K562 (cell line): Measurements from ENCODE around the gene KLF5. TPM values are rescaled to one million over a fixed set of nuclear protein-coding genes. Genes with fewer than 3 reads are reported as not detected.

Experiments
- ATAC-seq: fragments of 200-7000 bp; cut with Tn5 transposase; 3 replicates; pipeline ENCODE4 v1.9.1; 2020; ENCODE audit warnings: moderate library complexity
- BruUV-seq: library from RNA; stranded (reverse); fragments of 400-500 nt; replicated peaks from 2 replicates; lab custom pipeline; 2021; lab: Mats Ljungman, UMichigan
- CTCF ChIA-PET: fragments of 300-600 bp; formaldehyde crosslinking; extraction: SDS; loops from one replicate; lab custom pipeline; 2021; ENCODE audit warnings: low intra/inter-chr PET ratio; lab: Yijun Ruan, JAX
- POLR2A ChIA-PET: fragments of 300-600, 350-650 bp; sonication (Branson Sonifier 250); formaldehyde crosslinking; extraction: SDS; loops from one replicate; lab custom pipeline; 2021; ENCODE audit warnings: antibody characterized with exemption, inconsistent platforms; lab: Yijun Ruan, JAX
- DNase-seq, 4 experiments: peaks; one replicate each; pipeline versions ENCODE4 v3.0.0 to v3.0.0-alpha.2; 2011 to 2018; ENCODE audit warnings: low spot score in 3 of 4, mixed read lengths in 3 of 4; ENCODE audit errors: extremely low read depth in 1 of 4
- FAIRE-seq: peaks from 2 replicates; lab custom pipeline; 2011; peaks lifted over from hg19 to GRCh38; lab: Jason Lieb, UNC
- H2AFZ ChIP-seq: 2 replicates; pipeline ENCODE4 v1.6.0; 2011; ENCODE audit warnings: low read depth, low read length, control low read depth, inconsistent platforms
- H3K27ac ChIP-seq: fragments of 200-600 bp; 3 replicates; pipeline ENCODE4 v1.8.0; 2011; ENCODE audit warnings: low read depth, mild to moderate bottlenecking, control low read depth, inconsistent platforms, low read length, moderate library complexity, mixed read lengths; ENCODE audit errors: extremely low read depth
- H3K27me3 ChIP-seq, 2 experiments: fragments of 300-600 bp in 1 of 2; 2 replicates in 1 of 2; 3 replicates in 1 of 2; pipeline versions ENCODE4 v1.6.0 to v1.8.0; 2011; ENCODE audit warnings: inconsistent platforms in 2 of 2, low read length in 2 of 2, mild to moderate bottlenecking in 1 of 2, mixed read lengths in 1 of 2, moderate library complexity in 1 of 2; ENCODE audit not compliant: control insufficient read depth in 2 of 2, insufficient read depth in 2 of 2
- H3K36me3 ChIP-seq: fragments of 300-600 bp; 3 replicates; pipeline ENCODE4 v1.8.0; 2011; ENCODE audit warnings: mild to moderate bottlenecking, low read length, inconsistent platforms; ENCODE audit not compliant: control insufficient read depth, insufficient read depth
- H3K4me1 ChIP-seq, 2 experiments: fragments of 200-600 bp in 1 of 2; replicated peaks in 1 of 2; 2 replicates in 1 of 2; 3 replicates in 1 of 2; pipeline versions ENCODE4 v1.5.1 to v1.8.0; 2011; ENCODE audit warnings: inconsistent platforms in 2 of 2, low read length in 2 of 2, mild to moderate bottlenecking in 1 of 2, mixed read lengths in 1 of 2, moderate library complexity in 1 of 2; ENCODE audit not compliant: control insufficient read depth in 2 of 2, insufficient read depth in 2 of 2
- H3K4me2 ChIP-seq: 2 replicates; pipeline ENCODE4 v1.6.1; 2011; ENCODE audit warnings: low read length, control low read depth, inconsistent platforms, mixed read lengths; ENCODE audit not compliant: insufficient read depth
- H3K4me3 ChIP-seq: fragments of 200-600 bp; sonication (generic), shearing (Covaris generic); 2 replicates; pipeline ENCODE4 v1.5.1; 2016; ENCODE audit warnings: control low read depth, inconsistent platforms
- H3K79me2 ChIP-seq: fragments of 200-600 bp; 3 replicates; pipeline ENCODE4 v1.8.0; 2011; ENCODE audit warnings: low read length, inconsistent platforms; ENCODE audit not compliant: control insufficient read depth, insufficient read depth
- H3K9ac ChIP-seq, 2 experiments: 2 replicates each; pipeline versions ENCODE4 v1.6.0 to v1.6.1; 2011; ENCODE audit warnings: low read depth in 2 of 2, low read length in 2 of 2, control low read depth in 1 of 2, inconsistent platforms in 1 of 2, mild to moderate bottlenecking in 1 of 2, mixed read lengths in 1 of 2; ENCODE audit not compliant: insufficient read depth in 1 of 2
- H3K9me1 ChIP-seq: one replicate; pipeline ENCODE4 v1.6.0; 2011; ENCODE audit warnings: inconsistent platforms, mild to moderate bottlenecking, low read length, moderate library complexity; ENCODE audit not compliant: control insufficient read depth, insufficient read depth
- H3K9me3 ChIP-seq: replicated peaks from 2 replicates; pipeline ENCODE4 v1.5.1; 2011; ENCODE audit warnings: low read depth, low read length, inconsistent platforms; ENCODE audit not compliant: control insufficient read depth, insufficient read depth
- H4K20me1 ChIP-seq: replicated peaks from 2 replicates; pipeline ENCODE4 v1.6.1; 2011; ENCODE audit warnings: low read length, inconsistent platforms, mixed read lengths; ENCODE audit not compliant: control insufficient read depth, insufficient read depth
- SP1 ChIP-seq: sonication (generic); formaldehyde crosslinking; IDR thresholded peaks from 2 replicates; pipeline ENCODE4 v1.8.1; 2022; ENCODE audit warnings: mild to moderate bottlenecking, missing genetic modification reagents
- ZNF717 ChIP-seq: fragments of 250-450 bp; sonication (Bioruptor Pico); IDR thresholded peaks from 2 replicates; pipeline ENCODE4 v1.5.0; 2021
- WGBS: fragments of 100-300 bp; shearing (Covaris generic); methylation state at CpG from one replicate; pipeline ENCODE4 v1.1.6; 2016; ENCODE audit warnings: low coverage, mixed read lengths; ENCODE audit not compliant: insufficient coverage; ENCODE audit errors: missing lambda C conversion rate; 5-methylcytosine and 5-hydroxymethylcytosine counted together
- in situ Hi-C: fragments of 300-500 bp; cut with MboI; formaldehyde crosslinking; loops from 4 replicates; pipeline ENCODE4 v1.15.0; 2018; ENCODE audit warnings: inconsistent platforms, mixed read lengths
- intact Hi-C: fragments of 100-400 bp; cut with micrococcal nuclease; formaldehyde crosslinking; loops from 2 replicates; pipeline ENCODE4 v1.14.2; 2022
- polyA plus RNA-seq, 8 experiments: library from polyadenylated mRNA; depleted of rRNA in 4 of 8; stranded (reverse) in 5 of 8; unstranded in 3 of 8; fragments of >200 nt; fragmentation: Nextera tagmentation in 2 of 8; fragmentation: Illumina TruSeq in 1 of 8; extraction: Ambion mirVana in 2 of 8; extraction: Trizol in 1 of 8; gene quantifications; 2 replicates each; pipeline versions ENCODE4 v1.2.1 to v1.2.3, GENCODE V29; 2011 to 2014; ENCODE audit warnings: inconsistent platforms in 1 of 8, missing spikeins in 1 of 8
- total RNA-seq, 7 experiments: library from RNA; depleted of rRNA in 6 of 7; stranded (reverse); fragments of >200 nt in 6 of 7; fragmentation: Illumina TruSeq in 2 of 7; extraction: Trizol in 2 of 7; gene quantifications; 2 replicates each; pipeline versions ENCODE4 v1.2.1 to v1.2.3, GENCODE V29; 2011 to 2021; ENCODE audit warnings: low replicate concordance in 1 of 7
- TF ChIP-seq, protein P1 (sequence below): fragments of 450-650 bp; conservative IDR thresholded peaks from 2 replicates; pipeline ENCODE4 v1.6.1; 2016; ENCODE audit warnings: missing genetic modification characterization, low read depth, mild to moderate bottlenecking, control low read depth, missing compliant biosample characterization
- TF ChIP-seq, protein P2 (sequence below): fragments of 250-450 bp; sonication (Bioruptor Pico); IDR thresholded peaks from 2 replicates; pipeline ENCODE4 v1.8.0; 2022; ENCODE audit warnings: inconsistent platforms
- TF ChIP-seq, protein P3 (sequence below): fragments of 450-650 bp; IDR thresholded peaks from 2 replicates; pipeline ENCODE4 v1.6.1; 2018; ENCODE audit warnings: mild to moderate bottlenecking, low read depth; ENCODE audit not compliant: partially characterized antibody

The KLF5 gene
- total and polyA plus RNA-seq, 9 of the 15 experiments (the other 6 are each of a cell fraction or from before 2014, with no cell fraction given): 0.17 to 1.0 (median 0.36) TPM

DNA sequence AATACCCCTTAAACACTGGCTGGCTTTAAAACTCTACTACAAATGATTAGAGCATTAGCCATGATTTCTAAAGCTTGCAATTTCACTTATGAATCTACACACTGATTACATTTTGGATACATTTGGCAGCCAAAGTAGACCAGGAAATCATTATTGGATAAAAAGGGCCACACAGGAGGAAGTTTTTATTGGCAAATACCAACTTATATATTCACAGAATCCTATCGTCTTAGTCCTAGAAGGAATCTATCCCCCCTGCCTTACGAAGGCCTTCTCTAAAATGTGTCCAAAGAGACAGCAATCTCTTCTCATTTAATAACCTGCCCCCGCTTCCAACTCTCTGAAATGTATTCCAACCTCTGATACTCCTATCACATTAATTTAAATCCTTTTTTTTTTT, 52.5 kb downstream of the KLF5 start:
- BruUV-seq: no TSS peak
- no peaks in the 10 kb centered on the region for H3K4me1 ChIP-seq
- H3K9me3 ChIP-seq: no peaks in the 10 kb centered on the region
- ATAC-seq: no peak
- intact Hi-C loops (no loop called here), in situ Hi-C loops (no loop called here)
- H2AFZ ChIP-seq: no peak overlapping the region
- no peak overlapping the region for H3K4me2 ChIP-seq
- TF ChIP-seq, protein P1, sequence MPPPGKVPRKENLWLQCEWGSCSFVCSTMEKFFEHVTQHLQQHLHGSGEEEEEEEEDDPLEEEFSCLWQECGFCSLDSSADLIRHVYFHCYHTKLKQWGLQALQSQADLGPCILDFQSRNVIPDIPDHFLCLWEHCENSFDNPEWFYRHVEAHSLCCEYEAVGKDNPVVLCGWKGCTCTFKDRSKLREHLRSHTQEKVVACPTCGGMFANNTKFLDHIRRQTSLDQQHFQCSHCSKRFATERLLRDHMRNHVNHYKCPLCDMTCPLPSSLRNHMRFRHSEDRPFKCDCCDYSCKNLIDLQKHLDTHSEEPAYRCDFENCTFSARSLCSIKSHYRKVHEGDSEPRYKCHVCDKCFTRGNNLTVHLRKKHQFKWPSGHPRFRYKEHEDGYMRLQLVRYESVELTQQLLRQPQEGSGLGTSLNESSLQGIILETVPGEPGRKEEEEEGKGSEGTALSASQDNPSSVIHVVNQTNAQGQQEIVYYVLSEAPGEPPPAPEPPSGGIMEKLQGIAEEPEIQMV (tag): no peak
- TF ChIP-seq, protein P2, sequence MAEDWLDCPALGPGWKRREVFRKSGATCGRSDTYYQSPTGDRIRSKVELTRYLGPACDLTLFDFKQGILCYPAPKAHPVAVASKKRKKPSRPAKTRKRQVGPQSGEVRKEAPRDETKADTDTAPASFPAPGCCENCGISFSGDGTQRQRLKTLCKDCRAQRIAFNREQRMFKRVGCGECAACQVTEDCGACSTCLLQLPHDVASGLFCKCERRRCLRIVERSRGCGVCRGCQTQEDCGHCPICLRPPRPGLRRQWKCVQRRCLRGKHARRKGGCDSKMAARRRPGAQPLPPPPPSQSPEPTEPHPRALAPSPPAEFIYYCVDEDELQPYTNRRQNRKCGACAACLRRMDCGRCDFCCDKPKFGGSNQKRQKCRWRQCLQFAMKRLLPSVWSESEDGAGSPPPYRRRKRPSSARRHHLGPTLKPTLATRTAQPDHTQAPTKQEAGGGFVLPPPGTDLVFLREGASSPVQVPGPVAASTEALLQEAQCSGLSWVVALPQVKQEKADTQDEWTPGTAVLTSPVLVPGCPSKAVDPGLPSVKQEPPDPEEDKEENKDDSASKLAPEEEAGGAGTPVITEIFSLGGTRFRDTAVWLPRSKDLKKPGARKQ (CRISPR knock-in tag): no peak
- TF ChIP-seq SP1 (no peak), ZNF717 (CRISPR knock-in tag) (no peak)
- TF ChIP-seq, protein P3, sequence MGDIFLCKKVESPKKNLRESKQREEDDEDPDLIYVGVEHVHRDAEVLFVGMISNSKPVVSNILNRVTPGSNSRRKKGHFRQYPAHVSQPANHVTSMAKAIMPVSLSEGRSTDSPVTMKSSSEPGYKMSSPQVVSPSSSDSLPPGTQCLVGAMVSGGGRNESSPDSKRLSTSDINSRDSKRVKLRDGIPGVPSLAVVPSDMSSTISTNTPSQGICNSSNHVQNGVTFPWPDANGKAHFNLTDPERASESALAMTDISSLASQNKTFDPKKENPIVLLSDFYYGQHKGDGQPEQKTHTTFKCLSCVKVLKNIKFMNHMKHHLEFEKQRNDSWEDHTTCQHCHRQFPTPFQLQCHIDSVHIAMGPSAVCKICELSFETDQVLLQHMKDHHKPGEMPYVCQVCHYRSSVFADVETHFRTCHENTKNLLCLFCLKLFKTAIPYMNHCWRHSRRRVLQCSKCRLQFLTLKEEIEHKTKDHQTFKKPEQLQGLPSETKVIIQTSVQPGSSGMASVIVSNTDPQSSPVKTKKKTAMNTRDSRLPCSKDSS: no peak
- no peak overlapping the region for H3K4me3 ChIP-seq
- WGBS: 0% methylated on average over 3 of the region's 3 CpGs
- no peaks in the 10 kb centered on the region for H3K79me2 ChIP-seq
- no peak for DNase-seq
- no peak overlapping the region for H3K9ac ChIP-seq
- peaks cover 0 to 5% of the 10 kb centered on the region in 2 experiments; a peak in 3 of 5 replicates for H3K27me3 ChIP-seq
- FAIRE-seq: no peak
- H4K20me1 ChIP-seq: no peaks in the 10 kb centered on the region
- no peaks in the 10 kb centered on the region for H3K36me3 ChIP-seq
- ChIA-PET POLR2A (no interaction called here), CTCF (no interaction called here)
- no peaks in the 10 kb centered on the region for H3K9me1 ChIP-seq
- H3K27ac ChIP-seq: no peak overlapping the region
